Activated CD4-positive, alpha-beta T cell treated with anti-CD3 and anti-CD28 coated beads, Interleukin-2, amount 10 ng/mL, durations not matched to agents 24 days and 14 days (primary cell): ENCODE results near the gene LITAFD. TPM values are rescaled to one million over a fixed set of nuclear protein-coding genes. Genes with fewer than 3 reads are reported as not detected.
A peak's percentile ranks its signal among the peaks of the same experiment; 100 is the strongest.

Experiments
- DNase-seq: peaks from one replicate; pipeline ENCODE4 v3.0.0; 2022
- H3K27ac Mint-ChIP-seq: one replicate; pipeline ENCODE4 v1.8.0; 2022; ENCODE audit warnings: mild to moderate bottlenecking, mixed read lengths
- H3K27me3 Mint-ChIP-seq: one replicate; pipeline ENCODE4 v1.8.0; 2022; ENCODE audit warnings: mixed read lengths
- H3K36me3 Mint-ChIP-seq: one replicate; pipeline ENCODE4 v1.8.0; 2022; ENCODE audit warnings: low read depth, mild to moderate bottlenecking, mixed read lengths
- H3K4me1 Mint-ChIP-seq: one replicate; pipeline ENCODE4 v1.8.0; 2021; ENCODE audit warnings: mixed read lengths
- H3K4me3 Mint-ChIP-seq: one replicate; pipeline ENCODE4 v1.8.0; 2022; ENCODE audit warnings: mild to moderate bottlenecking, moderate library complexity, mixed read lengths
- H3K9me3 Mint-ChIP-seq: one replicate; pipeline ENCODE4 v1.8.0; 2021; ENCODE audit warnings: mixed read lengths
- intact Hi-C: fragments of 100-400 bp; cut with micrococcal nuclease; formaldehyde crosslinking; loops from one replicate; pipeline ENCODE4 v1.15.1; 2023
- total RNA-seq: library from RNA; stranded (reverse); gene quantifications from 2 replicates; pipeline ENCODE4 v1.2.3, GENCODE V29; 2022

Gene LITAFD
- total RNA-seq, 1 donor from 2014 or later, result not detected

GRCh38 chr16:8919089-8919933 lies 37.2 kb downstream of the LITAFD start:
- Mint-ChIP-seq H3K27ac (peak overlapping the region; percentile 81), H3K4me1 (peaks cover 58% of the 10 kb centered on the region), H3K9me3 (no peaks in the 10 kb centered on the region), H3K27me3 (no peaks in the 10 kb centered on the region), H3K36me3 (peaks cover 76% of the 10 kb centered on the region), H3K4me3 (peak overlapping the region; percentile 56)
- DNase-seq, result peak; percentile 63
- intact Hi-C loops, result loop anchor here (1.0 kb wide), 1 partner anchor 9 kb away; no protein-coding TSS in a partner anchor

- DNase-seq, result no peak
- peak overlapping the region; percentile 56 for H3K4me3 Mint-ChIP-seq
- H3K27ac Mint-ChIP-seq, result peak overlapping the region; percentile 81
- intact Hi-C loops, result loop anchor here (1.0 to 5.0 kb wide), 2 partner anchors 8 to 42 kb away; partner anchors contain the start of gene USP7
- no peaks in the 10 kb centered on the region for H3K27me3 Mint-ChIP-seq
- peaks cover 56% of the 10 kb centered on the region for H3K4me1 Mint-ChIP-seq
- peaks cover 75% of the 10 kb centered on the region for H3K36me3 Mint-ChIP-seq
- H3K9me3 Mint-ChIP-seq, result no peaks in the 10 kb centered on the region
Observed at GRCh38 chr16:8919934-8920462, 37.8 kb downstream of the LITAFD start.

- peaks cover 75% of the 10 kb centered on the region for H3K36me3 Mint-ChIP-seq
Observed at GRCh38 chr16:8920645-8921346, 38.6 kb downstream of the LITAFD start.

DNA sequence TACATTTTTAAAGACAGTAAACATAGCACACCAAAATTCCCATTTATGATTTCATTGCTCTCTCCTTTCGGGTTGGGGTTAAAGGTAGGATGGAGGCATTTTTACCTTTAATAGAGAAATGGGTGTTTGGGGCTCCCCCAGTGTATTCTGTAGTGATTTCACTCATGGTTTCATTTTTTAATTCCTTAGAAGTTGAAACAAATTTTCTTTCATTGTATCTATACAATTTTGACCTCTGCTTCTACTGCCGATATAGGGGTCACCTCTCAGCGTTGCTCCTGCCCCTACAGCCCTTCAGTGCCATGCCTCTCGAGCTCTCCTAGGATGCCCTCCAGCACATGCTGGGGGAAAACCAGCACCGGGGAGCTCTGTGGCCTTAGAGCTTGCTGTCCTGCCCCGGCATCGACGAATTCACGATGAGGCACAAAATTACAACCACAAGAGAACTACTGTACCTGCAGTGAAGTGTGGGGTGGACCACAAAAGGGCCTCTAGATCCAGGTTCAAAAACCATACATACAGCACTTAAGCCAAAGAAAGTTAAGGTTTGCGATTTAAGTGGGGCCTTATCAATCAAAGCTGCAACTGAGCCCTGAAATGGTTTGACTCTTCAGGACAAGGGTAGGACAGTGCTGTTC lies 39.3 kb downstream of the LITAFD start:
- Mint-ChIP-seq H3K4me3 (peak overlapping the region; percentile 23), H3K27ac (peak overlapping the region; percentile 79), H3K27me3 (no peaks in the 10 kb centered on the region), H3K9me3 (no peaks in the 10 kb centered on the region), H3K4me1 (peaks cover 51% of the 10 kb centered on the region), H3K36me3 (peaks cover 69% of the 10 kb centered on the region)
- intact Hi-C loops, result loop anchor here (5.0 kb wide), 1 partner anchor 41 kb away; the partner anchor contains the start of gene USP7
- no peak for DNase-seq

More at GRCh38 chr16:8920645-8921346, 38.6 kb downstream of the LITAFD start:
- H3K9me3 Mint-ChIP-seq, result no peaks in the 10 kb centered on the region
- H3K27ac Mint-ChIP-seq, result peak overlapping the region; percentile 79
- DNase-seq, result no peak
- no peaks in the 10 kb centered on the region for H3K27me3 Mint-ChIP-seq
- peak overlapping the region; percentile 23 for H3K4me3 Mint-ChIP-seq
- intact Hi-C loops, result loop anchor here (5.0 kb wide), 1 partner anchor 42 kb away; the partner anchor contains the start of gene USP7
- peaks cover 55% of the 10 kb centered on the region for H3K4me1 Mint-ChIP-seq

DNA sequence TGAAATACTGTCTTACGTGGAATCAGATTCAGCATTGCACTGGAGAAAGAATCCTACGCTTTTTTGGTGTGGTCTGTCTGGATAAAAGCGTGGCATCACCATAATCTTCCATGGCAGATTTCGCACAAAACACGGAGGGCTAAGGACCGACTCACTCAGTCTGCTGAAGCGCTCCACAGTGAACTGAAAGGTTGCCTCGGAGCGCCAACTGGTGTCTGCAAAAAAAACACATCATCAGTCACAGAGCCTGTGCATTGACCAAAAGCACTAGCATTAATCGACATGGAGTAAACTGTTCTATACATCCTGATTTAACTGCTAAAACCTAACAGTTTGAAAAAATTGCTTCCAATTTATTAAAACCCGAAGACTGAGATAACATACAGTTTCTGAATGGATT lies 41.0 kb downstream of the LITAFD start:
- DNase-seq, result no peak
- Mint-ChIP-seq H3K4me1 (peaks cover 48% of the 10 kb centered on the region), H3K36me3 (peaks cover 64% of the 10 kb centered on the region), H3K27ac (no peak overlapping the region), H3K4me3 (no peak overlapping the region), H3K9me3 (no peaks in the 10 kb centered on the region), H3K27me3 (no peaks in the 10 kb centered on the region)
- intact Hi-C loops, result loop anchor here (5.0 kb wide), 1 partner anchor 39 kb away; the partner anchor contains the start of gene USP7

- intact Hi-C loops, result loop anchor here (5.0 kb wide), 1 partner anchor 38 kb away; the partner anchor contains the start of gene USP7
Observed at GRCh38 chr16:8924214-8924613, 42.1 kb downstream of the LITAFD start.

GRCh38 chr16:8925455-8925854 lies 43.3 kb downstream of the LITAFD start:
- Mint-ChIP-seq H3K4me1 (peaks cover 35% of the 10 kb centered on the region), H3K36me3 (peaks cover 62% of the 10 kb centered on the region), H3K9me3 (no peaks in the 10 kb centered on the region), H3K27ac (no peak overlapping the region), H3K4me3 (no peak overlapping the region), H3K27me3 (no peaks in the 10 kb centered on the region)
- DNase-seq, result no peak
- intact Hi-C loops, result no loop called here

More at GRCh38 chr16:8924214-8924613, 42.1 kb downstream of the LITAFD start:
- Mint-ChIP-seq H3K9me3 (no peaks in the 10 kb centered on the region), H3K4me3 (no peak overlapping the region), H3K27me3 (no peaks in the 10 kb centered on the region), H3K4me1 (peaks cover 45% of the 10 kb centered on the region), H3K27ac (peak overlapping the region; percentile 52), H3K36me3 (peaks cover 65% of the 10 kb centered on the region)
- DNase-seq, result peak; percentile 59

DNA sequence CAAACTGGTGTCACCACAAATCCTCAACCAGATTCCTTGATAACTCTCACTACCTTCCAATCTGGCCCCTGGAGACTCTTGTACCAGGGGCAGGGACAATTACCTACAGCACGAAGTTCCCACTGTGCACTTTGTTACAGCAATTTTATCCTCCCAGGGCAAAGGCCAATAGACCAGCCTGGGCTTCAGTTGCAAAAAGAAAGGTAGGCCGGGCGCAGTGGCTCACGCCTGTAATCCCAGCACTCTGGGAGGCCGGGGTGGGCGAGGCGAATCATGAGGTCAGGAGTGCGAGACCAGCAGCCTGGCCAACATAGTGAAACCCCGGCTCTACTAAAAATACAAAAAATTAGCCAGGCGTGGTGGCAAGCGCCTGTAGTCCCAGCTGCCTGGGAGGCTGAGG lies 44.7 kb downstream of the LITAFD start:
- H3K4me3 Mint-ChIP-seq, result no peak overlapping the region
- no peaks in the 10 kb centered on the region for H3K9me3 Mint-ChIP-seq
- intact Hi-C loops, result no loop called here
- no peaks in the 10 kb centered on the region for H3K27me3 Mint-ChIP-seq
- peaks cover 49% of the 10 kb centered on the region for H3K36me3 Mint-ChIP-seq
- no peak overlapping the region for H3K27ac Mint-ChIP-seq
- peaks cover 26% of the 10 kb centered on the region for H3K4me1 Mint-ChIP-seq
- DNase-seq, result no peak

- Mint-ChIP-seq H3K36me3 (peaks cover 45% of the 10 kb centered on the region), H3K4me1 (peaks cover 31% of the 10 kb centered on the region)
- DNase-seq, result no peak
Observed at GRCh38 chr16:8928467-8928957, 46.4 kb downstream of the LITAFD start.

GRCh38 chr16:8929086-8929748 lies 47.1 kb downstream of the LITAFD start:
- peak overlapping the region; percentile 83 for H3K27ac Mint-ChIP-seq
- H3K4me3 Mint-ChIP-seq, result no peak overlapping the region
- H3K36me3 Mint-ChIP-seq, result peaks cover 43% of the 10 kb centered on the region
- no peak for DNase-seq
- peaks cover 31% of the 10 kb centered on the region for H3K4me1 Mint-ChIP-seq
- H3K27me3 Mint-ChIP-seq, result no peaks in the 10 kb centered on the region
- intact Hi-C loops, result no loop called here
- no peaks in the 10 kb centered on the region for H3K9me3 Mint-ChIP-seq

More at GRCh38 chr16:8928467-8928957, 46.4 kb downstream of the LITAFD start:
- Mint-ChIP-seq H3K4me3 (no peak overlapping the region), H3K27me3 (no peaks in the 10 kb centered on the region), H3K27ac (peak overlapping the region; percentile 83), H3K9me3 (no peaks in the 10 kb centered on the region)
- intact Hi-C loops, result loop anchor here (1.0 kb wide), 1 partner anchor 9 kb away; no protein-coding TSS in a partner anchor

GRCh38 chr16:8931859-8932258 lies 49.7 kb downstream of the LITAFD start:
- H3K27ac Mint-ChIP-seq, result no peak overlapping the region
- H3K4me1 Mint-ChIP-seq, result peaks cover 35% of the 10 kb centered on the region
- intact Hi-C loops, result loop anchor here (10.0 kb wide), 1 partner anchor 203 kb away; no protein-coding TSS in a partner anchor
- no peaks in the 10 kb centered on the region for H3K9me3 Mint-ChIP-seq
- DNase-seq, result peak; percentile 83
- H3K4me3 Mint-ChIP-seq, result no peak overlapping the region
- peaks cover 28% of the 10 kb centered on the region for H3K36me3 Mint-ChIP-seq
- no peaks in the 10 kb centered on the region for H3K27me3 Mint-ChIP-seq

DNA sequence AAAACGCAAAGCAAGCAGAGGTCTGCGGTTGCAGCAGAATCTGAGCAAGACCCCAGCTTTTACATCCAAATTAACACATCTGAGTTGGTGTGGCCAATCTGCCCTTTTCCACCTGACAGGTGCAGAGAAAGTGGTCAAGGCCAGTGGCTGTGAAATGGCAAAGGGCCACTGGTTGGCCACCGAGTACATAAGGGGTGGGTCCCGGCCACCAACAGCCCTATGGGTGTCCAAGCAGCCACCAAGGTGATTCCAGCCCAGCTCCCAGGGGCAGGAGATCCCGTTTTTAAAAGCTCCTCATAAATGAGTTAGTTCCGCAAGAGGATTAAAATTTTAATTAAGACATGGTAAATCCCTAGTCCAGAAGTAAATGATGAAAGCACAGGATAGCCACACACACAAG lies 52.5 kb downstream of the LITAFD start:
- peaks cover 6% of the 10 kb centered on the region for H3K36me3 Mint-ChIP-seq
- H3K9me3 Mint-ChIP-seq, result no peaks in the 10 kb centered on the region
- H3K27me3 Mint-ChIP-seq, result no peaks in the 10 kb centered on the region
- peaks cover 47% of the 10 kb centered on the region for H3K4me1 Mint-ChIP-seq
- intact Hi-C loops, result loop anchor here (10.0 kb wide), 1 partner anchor 200 kb away; no protein-coding TSS in a partner anchor
- H3K27ac Mint-ChIP-seq, result no peak overlapping the region
- no peak overlapping the region for H3K4me3 Mint-ChIP-seq
- no peak for DNase-seq
